Measurements from ENCODE around the gene ADGRD1.

DNA sequence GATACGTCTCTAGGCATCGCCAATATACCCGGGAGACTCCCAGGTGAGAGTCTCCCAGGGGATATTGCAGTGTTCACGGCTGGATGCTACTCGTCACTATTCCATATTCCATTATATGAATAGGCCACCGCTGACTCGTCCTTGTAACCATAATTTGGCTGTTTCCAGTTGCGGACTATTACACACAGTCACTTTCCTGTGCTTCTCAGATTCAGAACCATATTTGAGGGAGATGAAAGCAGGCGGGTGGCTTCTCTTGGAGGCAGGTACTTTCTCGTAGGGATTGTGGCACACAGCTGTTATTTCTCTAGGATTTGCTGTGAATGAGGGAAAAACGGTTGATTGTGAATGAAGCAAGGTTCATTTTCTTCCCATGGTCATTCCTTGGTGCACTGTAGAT lies 73.0 kb downstream of the ADGRD1 start:
- TF ChIP-seq, protein P1, sequence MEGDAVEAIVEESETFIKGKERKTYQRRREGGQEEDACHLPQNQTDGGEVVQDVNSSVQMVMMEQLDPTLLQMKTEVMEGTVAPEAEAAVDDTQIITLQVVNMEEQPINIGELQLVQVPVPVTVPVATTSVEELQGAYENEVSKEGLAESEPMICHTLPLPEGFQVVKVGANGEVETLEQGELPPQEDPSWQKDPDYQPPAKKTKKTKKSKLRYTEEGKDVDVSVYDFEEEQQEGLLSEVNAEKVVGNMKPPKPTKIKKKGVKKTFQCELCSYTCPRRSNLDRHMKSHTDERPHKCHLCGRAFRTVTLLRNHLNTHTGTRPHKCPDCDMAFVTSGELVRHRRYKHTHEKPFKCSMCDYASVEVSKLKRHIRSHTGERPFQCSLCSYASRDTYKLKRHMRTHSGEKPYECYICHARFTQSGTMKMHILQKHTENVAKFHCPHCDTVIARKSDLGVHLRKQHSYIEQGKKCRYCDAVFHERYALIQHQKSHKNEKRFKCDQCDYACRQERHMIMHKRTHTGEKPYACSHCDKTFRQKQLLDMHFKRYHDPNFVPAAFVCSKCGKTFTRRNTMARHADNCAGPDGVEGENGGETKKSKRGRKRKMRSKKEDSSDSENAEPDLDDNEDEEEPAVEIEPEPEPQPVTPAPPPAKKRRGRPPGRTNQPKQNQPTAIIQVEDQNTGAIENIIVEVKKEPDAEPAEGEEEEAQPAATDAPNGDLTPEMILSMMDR (IDR thresholded peaks at IDR 0.05; ENCODE audit: borderline replicate concordance, extremely low read depth, low read length, poor library complexity, severe bottlenecking): no peak
- TF ChIP-seq EZH2 (IDR thresholded peaks at IDR 0.05; ENCODE audit: borderline replicate concordance, low read depth, low read length, severe bottlenecking): no peak

All from DND-41 (cell line).